Epidermal melanocyte (primary cell): ENCODE results near the gene PAMR1.

ENCODE experiments used
- DNase-seq: peaks from one replicate; pipeline ENCODE4 v3.0.0; 2011; ENCODE audit warnings: low spot score; ENCODE audit not compliant: insufficient read length

Gene PAMR1

GRCh38 chr11:35459489-35459888, 65.9 kb downstream of the PAMR1 start:
- no peak for DNase-seq

- DNase-seq: no peak
These were observed 66.6 kb downstream of the PAMR1 start for GRCh38 chr11:35458846-35459245.

- no peak for DNase-seq
These were observed 71.1 kb downstream of the PAMR1 start for GRCh38 chr11:35454362-35454761.

GRCh38 chr11:35436581-35437250, 88.7 kb downstream of the PAMR1 start:
- DNase-seq: no peak

- DNase-seq: no peak
These were observed 91.8 kb downstream of the PAMR1 start for GRCh38 chr11:35433588-35433987.

- no peak for DNase-seq
These were observed 93.0 kb downstream of the PAMR1 start for GRCh38 chr11:35432464-35432863.

- no peak for DNase-seq
These were observed 98.3 kb downstream of the PAMR1 start for GRCh38 chr11:35427071-35427470.

GRCh38 chr11:35426351-35426750, 99.1 kb downstream of the PAMR1 start:
- DNase-seq: no peak

GRCh38 chr11:35425603-35426212, 99.7 kb downstream of the PAMR1 start:
- no peak for DNase-seq

GRCh38 chr11:35424157-35424940, 101.1 kb downstream of the PAMR1 start:
- no peak for DNase-seq

GRCh38 chr11:35420371-35420770, 105.0 kb downstream of the PAMR1 start:
- no peak for DNase-seq

- DNase-seq: no peak
These were observed 105.5 kb downstream of the PAMR1 start for GRCh38 chr11:35419830-35420333.

- DNase-seq: no peak
These were observed 106.1 kb downstream of the PAMR1 start, which contains the start of gene SLC1A2 for GRCh38 chr11:35419184-35419829. Gene SLC1A2, minus strand, starts transcription at chr11:35419558. Its CDS starts 592 bp downstream, at chr11:35418966.

GRCh38 chr11:35418282-35419183, 106.9 kb downstream of the PAMR1 start:
- no peak for DNase-seq

- DNase-seq: no peak
These were observed 109.9 kb downstream of the PAMR1 start for GRCh38 chr11:35415487-35415886.

- DNase-seq: no peak
These were observed 110.6 kb downstream of the PAMR1 start for GRCh38 chr11:35414776-35415175.

- DNase-seq: no peak
These were observed 111.1 kb downstream of the PAMR1 start for GRCh38 chr11:35414311-35414710.

GRCh38 chr11:35413598-35413997, 111.8 kb downstream of the PAMR1 start:
- no peak for DNase-seq

GRCh38 chr11:35412285-35412684, 113.1 kb downstream of the PAMR1 start:
- no peak for DNase-seq

- DNase-seq: no peak
These were observed 118.4 kb downstream of the PAMR1 start for GRCh38 chr11:35407041-35407440.

- DNase-seq: no peak
These were observed 121.0 kb downstream of the PAMR1 start for GRCh38 chr11:35404388-35404775.
